Mucosa of descending colon (tissue), 3 donors: ENCODE data around the gene SH3RF3. TPM values are rescaled to one million over a fixed set of nuclear protein-coding genes. Genes with fewer than 3 reads are reported as not detected.

ENCODE experiments used
- ATAC-seq: fragments of 200-7000 bp; cut with Tn5 transposase; one replicate; pipeline ENCODE4 v1.9.1; 2020; ENCODE audit warnings: mild to moderate bottlenecking, moderate library complexity
- DNase-seq, 3 donors: peaks; one replicate each; pipeline ENCODE4 v3.0.0-alpha.2; 2020
- H3K36me3 ChIP-seq: fragments of 200-600 bp; one replicate; pipeline ENCODE4 v1.8.0; 2021; ENCODE audit warnings: low read depth, mild to moderate bottlenecking
- H3K4me1 ChIP-seq: fragments of 200-600 bp; one replicate; pipeline ENCODE4 v1.8.0; 2021; ENCODE audit warnings: low read depth, mild to moderate bottlenecking
- H3K4me3 ChIP-seq: fragments of 200-600 bp; one replicate; pipeline ENCODE4 v1.8.0; 2021; ENCODE audit warnings: mild to moderate bottlenecking
- H3K9me3 ChIP-seq: fragments of 200-600 bp; one replicate; pipeline ENCODE4 v1.8.0; 2021; ENCODE audit warnings: mild to moderate bottlenecking
- intact Hi-C, 2 donors: fragments of 100-400 bp; cut with DNase I in 1 of 2; cut with micrococcal nuclease in 1 of 2; formaldehyde crosslinking; loops; one replicate each; pipeline versions ENCODE4 v1.11.0 to v1.11.1; 2022; cut with DNase I, micrococcal nuclease
- total RNA-seq, 3 donors: library from RNA; stranded (reverse); fragmentation: NEBNext Ultra II Directional in 2 of 3; extraction: Animal tissue kit (Norgen Biotek cat#: 25700) in 2 of 3; gene quantifications; one replicate each; pipeline versions ENCODE4 v1.2.1 to v1.2.4, GENCODE V29; 2021 to 2023
- TF ChIP-seq, protein P1 (sequence below): fragments of 200-600 bp; IDR thresholded peaks from one replicate; pipeline ENCODE4 v1.8.0; 2022; ENCODE audit warnings: antibody characterized with exemption, mild to moderate bottlenecking
- donor health status: DM: no; HTN: no; CAD: no; lungs with moderate emphysema.
- donor health status: DM: no; HTN: no; CAD: no.
- donor health status: DM: no; HTN: yes; CAD: no.

The SH3RF3 gene
- total RNA-seq, 3 donors from 2014 or later = 1.9 to 3.7 (median 3.0) TPM

GRCh38 chr2:109403841-109404201 lies 274.8 kb downstream of the SH3RF3 start:
- H3K36me3 ChIP-seq = no peaks in the 10 kb centered on the region
- intact Hi-C loops = no loop called here
- no peak overlapping the region for H3K4me3 ChIP-seq
- no peak for ATAC-seq
- H3K9me3 ChIP-seq = no peaks in the 10 kb centered on the region
- H3K4me1 ChIP-seq = no peaks in the 10 kb centered on the region
- TF ChIP-seq, protein P1, sequence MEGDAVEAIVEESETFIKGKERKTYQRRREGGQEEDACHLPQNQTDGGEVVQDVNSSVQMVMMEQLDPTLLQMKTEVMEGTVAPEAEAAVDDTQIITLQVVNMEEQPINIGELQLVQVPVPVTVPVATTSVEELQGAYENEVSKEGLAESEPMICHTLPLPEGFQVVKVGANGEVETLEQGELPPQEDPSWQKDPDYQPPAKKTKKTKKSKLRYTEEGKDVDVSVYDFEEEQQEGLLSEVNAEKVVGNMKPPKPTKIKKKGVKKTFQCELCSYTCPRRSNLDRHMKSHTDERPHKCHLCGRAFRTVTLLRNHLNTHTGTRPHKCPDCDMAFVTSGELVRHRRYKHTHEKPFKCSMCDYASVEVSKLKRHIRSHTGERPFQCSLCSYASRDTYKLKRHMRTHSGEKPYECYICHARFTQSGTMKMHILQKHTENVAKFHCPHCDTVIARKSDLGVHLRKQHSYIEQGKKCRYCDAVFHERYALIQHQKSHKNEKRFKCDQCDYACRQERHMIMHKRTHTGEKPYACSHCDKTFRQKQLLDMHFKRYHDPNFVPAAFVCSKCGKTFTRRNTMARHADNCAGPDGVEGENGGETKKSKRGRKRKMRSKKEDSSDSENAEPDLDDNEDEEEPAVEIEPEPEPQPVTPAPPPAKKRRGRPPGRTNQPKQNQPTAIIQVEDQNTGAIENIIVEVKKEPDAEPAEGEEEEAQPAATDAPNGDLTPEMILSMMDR = no peak
- no peak for DNase-seq

DNA sequence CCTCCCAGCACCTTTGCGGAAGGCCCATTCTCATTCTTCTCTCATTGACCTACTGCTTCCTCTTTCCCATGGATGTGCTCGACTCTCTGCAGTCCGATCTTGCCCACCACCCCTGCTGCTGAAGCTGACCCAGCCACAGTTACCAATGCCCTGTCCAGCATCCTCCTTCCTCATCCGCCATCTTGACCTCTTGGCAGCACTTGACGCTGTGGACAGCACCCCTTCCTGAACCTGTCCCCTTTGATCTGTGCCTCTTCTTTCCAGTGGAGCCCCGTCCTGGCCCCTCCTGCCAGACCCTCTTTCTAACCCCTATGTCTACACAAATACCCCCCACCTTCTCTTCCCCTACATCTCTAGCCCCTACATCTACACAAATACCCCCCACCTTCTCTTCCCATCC lies 275.7 kb downstream of the SH3RF3 start:
- DNase-seq = no peak
- intact Hi-C loops = no loop called here
- Histone ChIP-seq H3K4me3 (no peak overlapping the region), H3K4me1 (no peaks in the 10 kb centered on the region), H3K9me3 (no peaks in the 10 kb centered on the region), H3K36me3 (no peaks in the 10 kb centered on the region)
- TF ChIP-seq, protein P1 = no peak
- no peak for ATAC-seq

- intact Hi-C loops = no loop called here
- Histone ChIP-seq H3K9me3 (no peaks in the 10 kb centered on the region), H3K4me1 (no peaks in the 10 kb centered on the region), H3K4me3 (no peak overlapping the region), H3K36me3 (no peaks in the 10 kb centered on the region)
- TF ChIP-seq, protein P1 = no peak
- ATAC-seq (no peak), DNase-seq (no peak)
Observed at GRCh38 chr2:109405873-109406272, 276.9 kb downstream of the SH3RF3 start.

DNA sequence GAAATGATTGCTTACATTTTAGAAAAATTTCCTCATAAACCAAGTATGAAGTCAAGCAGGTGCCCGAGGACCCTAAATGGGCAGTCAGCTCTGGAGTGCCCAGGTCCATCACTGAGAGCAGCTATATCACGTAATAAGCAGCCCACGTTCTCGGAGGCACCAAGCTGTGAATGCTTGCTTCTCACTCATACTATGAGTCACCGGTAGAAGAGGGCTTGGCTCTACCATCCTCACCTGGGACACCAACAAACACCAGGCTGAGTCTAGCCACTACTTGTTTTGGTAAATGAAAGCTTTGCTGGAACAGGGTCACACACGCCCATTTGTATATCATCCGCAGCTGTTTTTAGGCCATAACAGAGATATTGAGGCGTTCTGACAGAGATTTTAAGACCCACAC lies 277.3 kb downstream of the SH3RF3 start:
- H3K4me1 ChIP-seq = no peaks in the 10 kb centered on the region
- H3K36me3 ChIP-seq = no peaks in the 10 kb centered on the region
- intact Hi-C loops = no loop called here
- no peak overlapping the region for H3K4me3 ChIP-seq
- no peaks in the 10 kb centered on the region for H3K9me3 ChIP-seq
- TF ChIP-seq, protein P1 = no peak
- DNase-seq (no peak), ATAC-seq (no peak)

DNA sequence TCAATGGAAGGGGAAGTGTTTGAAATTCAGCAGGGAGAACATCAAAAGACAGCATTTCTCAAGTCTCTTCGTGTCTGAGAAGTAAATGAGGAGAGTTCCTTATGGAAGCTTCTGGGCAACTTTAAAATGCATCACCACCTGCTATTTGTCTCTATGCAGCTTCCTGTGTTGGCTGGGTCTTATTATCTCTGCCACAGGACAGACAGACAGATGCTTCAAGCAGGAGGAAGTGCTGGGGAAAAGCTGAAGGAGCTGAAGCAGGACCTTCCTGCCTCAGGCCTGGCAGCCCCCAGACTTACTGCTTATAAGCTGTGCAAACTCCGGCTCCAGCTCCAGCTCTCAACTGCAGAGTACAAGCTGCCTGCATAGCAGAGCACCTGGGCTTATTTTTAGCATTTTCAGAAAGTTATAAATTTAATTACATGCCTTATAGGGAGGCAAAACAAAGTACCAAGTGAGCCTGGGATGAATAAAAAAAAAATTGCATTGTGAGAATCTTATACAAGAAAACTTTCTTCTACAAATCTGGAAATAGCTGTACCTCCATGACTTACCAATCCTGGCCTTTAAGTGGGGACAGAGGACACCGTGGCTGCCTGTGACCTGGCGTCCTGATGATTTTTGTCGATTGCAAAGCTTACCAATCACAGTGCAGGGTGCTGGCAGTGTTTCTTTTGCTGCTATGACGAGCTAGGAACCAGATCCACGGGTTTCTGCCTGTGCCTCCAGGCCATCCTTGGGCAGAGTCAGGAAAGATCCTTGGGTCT lies 278.5 kb downstream of the SH3RF3 start:
- TF ChIP-seq, protein P1 = no peak
- Histone ChIP-seq H3K4me1 (no peaks in the 10 kb centered on the region), H3K4me3 (no peak overlapping the region), H3K9me3 (no peaks in the 10 kb centered on the region), H3K36me3 (no peaks in the 10 kb centered on the region)
- intact Hi-C loops = no loop called here
- DNase-seq (no peak), ATAC-seq (no peak)

GRCh38 chr2:109408043-109408335 lies 279.0 kb downstream of the SH3RF3 start:
- Histone ChIP-seq H3K4me3 (no peak overlapping the region), H3K4me1 (no peaks in the 10 kb centered on the region), H3K9me3 (no peaks in the 10 kb centered on the region), H3K36me3 (no peaks in the 10 kb centered on the region)
- DNase-seq = no peak
- ATAC-seq = no peak
- intact Hi-C loops = no loop called here
- TF ChIP-seq, protein P1 = no peak
